ENCODE data around the gene DCP2. TPM values are rescaled to one million over a fixed set of nuclear protein-coding genes. Genes with fewer than 3 reads are reported as not detected.
A peak's percentile ranks its signal among the peaks of the same experiment; 100 is the strongest.

The DCP2 gene
- total and polyA plus RNA-seq, 10 of the 15 experiments (the other 5 are each of a cell fraction or from before 2014, with no cell fraction given), result 23.4 to 81.6 (median 47.4) TPM

GRCh38 chr5:112958093-112959088 lies 18.2 kb upstream of the DCP2 start:
- Histone ChIP-seq H3K27me3 (replicated peaks in 1 of 2; ENCODE audit: control insufficient read depth in 2 of 2, insufficient read depth in 2 of 2, low read length in 1 of 2) (no peaks in the 10 kb centered on the region), H3K9me3 (replicated peaks; ENCODE audit: control insufficient read depth, insufficient read depth, low read length) (no peaks in the 10 kb centered on the region), H3K27ac (ENCODE audit: control insufficient read depth, insufficient read depth) (no peak overlapping the region; the same call in 1 of the 2 replicates), H3K9ac (ENCODE audit: control insufficient read depth, insufficient read depth, low read length) (no peak overlapping the region; the same call in 1 of the 2 replicates), H3K4me1 (ENCODE audit: control insufficient read depth, insufficient read depth, low read length) (peaks cover 29% of the 10 kb centered on the region), H4K20me1 (ENCODE audit: control insufficient read depth, insufficient read depth) (no peaks in the 10 kb centered on the region), H2AFZ (ENCODE audit: control insufficient read depth, low read depth, low read length) (peak overlapping the region; percentile 63), H3K4me3 (0 out of 2 replicates have a peak overlapping the region, but pooled peaks have one; percentile 25), H3K4me2 (ENCODE audit: control insufficient read depth, insufficient read depth) (peak overlapping the region; percentile 47; the same call in 1 of the 2 replicates), H3K79me2 (ENCODE audit: control insufficient read depth, insufficient read depth, low read length) (no peaks in the 10 kb centered on the region), H3K36me3 (ENCODE audit: control insufficient read depth in 2 of 2, insufficient read depth in 2 of 2, low read length in 1 of 2) (no peaks in the 10 kb centered on the region)
- no peak for TF ChIP-seq FOXM1 (IDR thresholded peaks at IDR 0.05; ENCODE audit: low read depth, low read length)
- TF ChIP-seq ASH2L (IDR thresholded peaks at IDR 0.05; ENCODE audit: borderline replicate concordance, low read depth), result no peak
- TF ChIP-seq POU2F2 (IDR thresholded peaks at IDR 0.05; ENCODE audit: borderline replicate concordance, low read depth, low read length), result peak; percentile 70; the same call in 1 of the 3 replicates
- TF ChIP-seq, protein P1, sequence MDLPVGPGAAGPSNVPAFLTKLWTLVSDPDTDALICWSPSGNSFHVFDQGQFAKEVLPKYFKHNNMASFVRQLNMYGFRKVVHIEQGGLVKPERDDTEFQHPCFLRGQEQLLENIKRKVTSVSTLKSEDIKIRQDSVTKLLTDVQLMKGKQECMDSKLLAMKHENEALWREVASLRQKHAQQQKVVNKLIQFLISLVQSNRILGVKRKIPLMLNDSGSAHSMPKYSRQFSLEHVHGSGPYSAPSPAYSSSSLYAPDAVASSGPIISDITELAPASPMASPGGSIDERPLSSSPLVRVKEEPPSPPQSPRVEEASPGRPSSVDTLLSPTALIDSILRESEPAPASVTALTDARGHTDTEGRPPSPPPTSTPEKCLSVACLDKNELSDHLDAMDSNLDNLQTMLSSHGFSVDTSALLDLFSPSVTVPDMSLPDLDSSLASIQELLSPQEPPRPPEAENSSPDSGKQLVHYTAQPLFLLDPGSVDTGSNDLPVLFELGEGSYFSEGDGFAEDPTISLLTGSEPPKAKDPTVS (IDR thresholded peaks at IDR 0.05; ENCODE audit: low read depth, low read length), result no peak
- TF ChIP-seq CEBPB (IDR thresholded peaks at IDR 0.05; ENCODE audit: borderline replicate concordance in 1 of 2, low read depth in 2 of 2, low read length in 2 of 2), result no peak
- TF ChIP-seq CHD2 (IDR thresholded peaks at IDR 0.05; ENCODE audit: borderline replicate concordance, low read depth, low read length), result no peak
- TF ChIP-seq JUNB (IDR thresholded peaks at IDR 0.05), result peak; percentile 34
- no peak for TF ChIP-seq NFIC (IDR thresholded peaks at IDR 0.05; ENCODE audit: low read depth, low read length)
- TF ChIP-seq PBX3 (IDR thresholded peaks at IDR 0.05; ENCODE audit: insufficient replicate concordance, low read depth, low read length), result peak; percentile 15
- peak; percentile 11; the same call in 1 of the 2 replicates for TF ChIP-seq RUNX3 (IDR thresholded peaks at IDR 0.05; ENCODE audit: low read length)
- TF ChIP-seq, protein P2, sequence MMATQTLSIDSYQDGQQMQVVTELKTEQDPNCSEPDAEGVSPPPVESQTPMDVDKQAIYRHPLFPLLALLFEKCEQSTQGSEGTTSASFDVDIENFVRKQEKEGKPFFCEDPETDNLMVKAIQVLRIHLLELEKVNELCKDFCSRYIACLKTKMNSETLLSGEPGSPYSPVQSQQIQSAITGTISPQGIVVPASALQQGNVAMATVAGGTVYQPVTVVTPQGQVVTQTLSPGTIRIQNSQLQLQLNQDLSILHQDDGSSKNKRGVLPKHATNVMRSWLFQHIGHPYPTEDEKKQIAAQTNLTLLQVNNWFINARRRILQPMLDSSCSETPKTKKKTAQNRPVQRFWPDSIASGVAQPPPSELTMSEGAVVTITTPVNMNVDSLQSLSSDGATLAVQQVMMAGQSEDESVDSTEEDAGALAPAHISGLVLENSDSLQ (IDR thresholded peaks at IDR 0.05), result peak; percentile 88
- TF ChIP-seq, protein P3, sequence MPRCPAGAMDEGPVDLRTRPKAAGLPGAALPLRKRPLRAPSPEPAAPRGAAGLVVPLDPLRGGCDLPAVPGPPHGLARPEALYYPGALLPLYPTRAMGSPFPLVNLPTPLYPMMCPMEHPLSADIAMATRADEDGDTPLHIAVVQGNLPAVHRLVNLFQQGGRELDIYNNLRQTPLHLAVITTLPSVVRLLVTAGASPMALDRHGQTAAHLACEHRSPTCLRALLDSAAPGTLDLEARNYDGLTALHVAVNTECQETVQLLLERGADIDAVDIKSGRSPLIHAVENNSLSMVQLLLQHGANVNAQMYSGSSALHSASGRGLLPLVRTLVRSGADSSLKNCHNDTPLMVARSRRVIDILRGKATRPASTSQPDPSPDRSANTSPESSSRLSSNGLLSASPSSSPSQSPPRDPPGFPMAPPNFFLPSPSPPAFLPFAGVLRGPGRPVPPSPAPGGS (IDR thresholded peaks at IDR 0.05; ENCODE audit: borderline replicate concordance, insufficient read depth, low read depth, low read length, poor library complexity, severe bottlenecking), result no peak
- CTCF ChIA-PET, result interaction anchor here (0.8 to 1.3 kb wide), 5 partner anchors 9 to 201 kb away, joined by 3 to 5 read pairs (median 3); no protein-coding TSS in a partner anchor
- POLR2A ChIA-PET, result interaction anchor here (0.6 kb wide), 1 partner anchor 7 kb away, joined by 3 read pairs; no protein-coding TSS in a partner anchor
- intact Hi-C loops (cut with micrococcal nuclease; ENCODE audit: unreplicated experiment), result no loop called here
- DNase-seq (ENCODE audit: low read depth, low spot score), result peak; percentile 57
- in situ Hi-C loops (cut with MboI), result loop anchor here (25.0 kb wide), 1 partner anchor 1446 kb away; the partner anchor contains the start of gene STARD4
- WGBS (ENCODE audit: insufficient coverage, insufficient replicate concordance, low lambda C conversion rate, missing lambda C conversion rate), result 50% methylated on average over 5 of the region's 5 CpGs
- ATAC-seq, result peak; percentile 83
- SMC1A ChIA-PET (ENCODE audit: uncharacterized antibody, unreplicated experiment), result interaction anchor here (0.6 to 1.0 kb wide), 3 partner anchors 29 to 96 kb away, joined by 3 read pairs; no protein-coding TSS in a partner anchor
- RAD21 ChIA-PET (ENCODE audit: unreplicated experiment), result interaction anchor here (9.8 kb wide), 1 partner anchor 34 kb away, joined by 85 read pairs; the partner anchor contains the start of gene REEP5
- peak; percentile 35 for FAIRE-seq
- BruUV-seq (replicated peaks), result no TSS peak
